ENCODE data around the gene TRIM26.

TRIM26 gene

GRCh38 chr6:30149858-30150550 is 63.2 kb downstream of the TRIM26 start:
- no peak for DNase-seq (ENCODE audit: low read depth)
- TF ChIP-seq CTCF (IDR thresholded peaks at IDR 0.05; ENCODE audit: control insufficient read depth, insufficient read depth, low read depth, low read length, missing control alignments), result no peak
- no peak overlapping the region for H3K4me3 ChIP-seq (ENCODE audit: control insufficient read depth, low read depth, low read length)

- no peak for TF ChIP-seq CTCF (IDR thresholded peaks at IDR 0.05; ENCODE audit: control insufficient read depth, insufficient read depth, low read depth, low read length, missing control alignments)
- H3K4me3 ChIP-seq (ENCODE audit: control insufficient read depth, low read depth, low read length), result no peak overlapping the region
- DNase-seq (ENCODE audit: low read depth), result no peak
Measured at GRCh38 chr6:30149234-30149633, 64.0 kb downstream of the TRIM26 start.

GRCh38 chr6:30147096-30147495 is 66.1 kb downstream of the TRIM26 start:
- no peak for TF ChIP-seq CTCF (IDR thresholded peaks at IDR 0.05; ENCODE audit: control insufficient read depth, insufficient read depth, low read depth, low read length, missing control alignments)
- H3K4me3 ChIP-seq (ENCODE audit: control insufficient read depth, low read depth, low read length), result no peak overlapping the region
- DNase-seq (ENCODE audit: low read depth), result no peak

GRCh38 chr6:30145818-30146217 is 67.4 kb downstream of the TRIM26 start:
- no peak for DNase-seq (ENCODE audit: low read depth)
- no peak overlapping the region for H3K4me3 ChIP-seq (ENCODE audit: control insufficient read depth, low read depth, low read length)
- TF ChIP-seq CTCF (IDR thresholded peaks at IDR 0.05; ENCODE audit: control insufficient read depth, insufficient read depth, low read depth, low read length, missing control alignments), result no peak

GRCh38 chr6:30144811-30145210 is 68.4 kb downstream of the TRIM26 start:
- H3K4me3 ChIP-seq (ENCODE audit: control insufficient read depth, low read depth, low read length), result no peak overlapping the region

GRCh38 chr6:30143780-30144179 is 69.4 kb downstream of the TRIM26 start:
- no peak for DNase-seq (ENCODE audit: low read depth)
- no peak for TF ChIP-seq CTCF (IDR thresholded peaks at IDR 0.05; ENCODE audit: control insufficient read depth, insufficient read depth, low read depth, low read length, missing control alignments)
- H3K4me3 ChIP-seq (ENCODE audit: control insufficient read depth, low read depth, low read length), result no peak overlapping the region

More at GRCh38 chr6:30144811-30145210, 68.4 kb downstream of the TRIM26 start:
- DNase-seq (ENCODE audit: low read depth), result no peak
- TF ChIP-seq CTCF (IDR thresholded peaks at IDR 0.05; ENCODE audit: control insufficient read depth, insufficient read depth, low read depth, low read length, missing control alignments), result no peak
